HG02870 (cell line): ENCODE results near the gene LRRC28.
A peak's percentile ranks its signal among the peaks of the same experiment; 100 is the strongest.

Source experiments
- ATAC-seq: cut with Tn5 transposase; IDR thresholded peaks from one replicate; pipeline ENCODE4 v1.9.1; 2021; ENCODE audit warnings: mild to moderate bottlenecking, moderate library complexity; ENCODE audit not compliant: unreplicated experiment

LRRC28 gene

GRCh38 chr15:99341786-99342185 lies 90.5 kb downstream of the LRRC28 start:
- no peak for ATAC-seq

- ATAC-seq = no peak
Measured at GRCh38 chr15:99343208-99343607, 91.9 kb downstream of the LRRC28 start.

GRCh38 chr15:99343881-99344551 lies 92.7 kb downstream of the LRRC28 start:
- ATAC-seq = no peak

GRCh38 chr15:99344639-99345038 lies 93.4 kb downstream of the LRRC28 start:
- ATAC-seq = no peak

GRCh38 chr15:99345242-99345641 lies 94.0 kb downstream of the LRRC28 start:
- no peak for ATAC-seq

GRCh38 chr15:99345832-99346462 lies 94.7 kb downstream of the LRRC28 start:
- no peak for ATAC-seq

GRCh38 chr15:99347574-99347973 lies 96.3 kb downstream of the LRRC28 start:
- no peak for ATAC-seq

GRCh38 chr15:99348412-99348811 lies 97.1 kb downstream of the LRRC28 start:
- ATAC-seq = no peak

GRCh38 chr15:99350408-99350807 lies 99.1 kb downstream of the LRRC28 start:
- ATAC-seq = no peak

GRCh38 chr15:99359769-99360168 lies 108.5 kb downstream of the LRRC28 start:
- no peak for ATAC-seq

GRCh38 chr15:99361545-99362185 lies 110.4 kb downstream of the LRRC28 start:
- ATAC-seq = no peak

GRCh38 chr15:99365242-99365641 lies 114.0 kb downstream of the LRRC28 start:
- peak; percentile 94 for ATAC-seq

GRCh38 chr15:99366013-99366412 lies 114.7 kb downstream of the LRRC28 start:
- ATAC-seq = no peak

- no peak for ATAC-seq
Measured at GRCh38 chr15:99368743-99369142, 117.5 kb downstream of the LRRC28 start.

- no peak for ATAC-seq
Measured at GRCh38 chr15:99369196-99369595, 117.9 kb downstream of the LRRC28 start.

GRCh38 chr15:99371180-99372103 lies 120.2 kb downstream of the LRRC28 start:
- peak; percentile 93 for ATAC-seq

GRCh38 chr15:99385005-99385669 lies 133.9 kb downstream of the LRRC28 start:
- ATAC-seq = no peak

- no peak for ATAC-seq
Measured at GRCh38 chr15:99385865-99386264, 134.6 kb downstream of the LRRC28 start.

GRCh38 chr15:99386391-99386790 lies 135.1 kb downstream of the LRRC28 start:
- no peak for ATAC-seq

GRCh38 chr15:99387421-99388168 lies 136.3 kb downstream of the LRRC28 start:
- ATAC-seq = peak; percentile 66
